Embryonic facial prominence (tissue), 1 donor: Measurements from ENCODE around the gene NBAS.

Experiments
- DNase-seq: peaks from one replicate; pipeline ENCODE4 v3.0.0-alpha.2; 2016; ENCODE audit errors: extremely low spot score

The NBAS gene

DNA sequence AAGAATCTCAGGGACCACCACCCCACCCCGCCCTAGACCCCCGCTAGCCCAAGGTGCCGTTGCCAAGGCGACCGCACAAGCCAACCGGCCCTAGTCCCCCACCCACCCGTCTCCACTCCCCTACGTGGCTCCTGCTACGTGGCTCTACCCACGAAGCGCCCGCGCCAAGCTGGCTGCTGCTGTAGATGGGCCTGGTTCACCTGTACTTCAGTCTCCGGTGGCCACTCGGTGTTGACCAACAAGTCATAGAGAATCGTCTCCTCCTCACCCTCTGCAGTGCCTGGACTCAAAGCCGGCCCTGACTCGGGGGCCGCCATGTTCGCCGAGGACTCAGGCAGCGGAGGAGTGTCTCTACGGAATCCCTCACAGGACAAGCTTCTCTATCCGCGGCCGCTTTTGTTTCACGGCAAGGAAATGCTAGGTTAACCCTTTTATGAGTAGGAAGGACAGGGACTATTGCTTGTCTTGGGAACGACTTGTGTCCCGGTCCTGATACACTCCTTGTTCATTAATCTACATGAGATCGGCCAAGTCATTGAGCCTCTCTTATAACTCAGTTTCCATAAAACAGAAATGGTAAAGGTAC, at the start of gene NBAS:
Gene NBAS, minus strand, starts transcription at position 347 of the 586 bp plus-strand sequence. Its CDS starts 30 bp downstream, at position 317.
- DNase-seq, result peak; percentile 90

DNA sequence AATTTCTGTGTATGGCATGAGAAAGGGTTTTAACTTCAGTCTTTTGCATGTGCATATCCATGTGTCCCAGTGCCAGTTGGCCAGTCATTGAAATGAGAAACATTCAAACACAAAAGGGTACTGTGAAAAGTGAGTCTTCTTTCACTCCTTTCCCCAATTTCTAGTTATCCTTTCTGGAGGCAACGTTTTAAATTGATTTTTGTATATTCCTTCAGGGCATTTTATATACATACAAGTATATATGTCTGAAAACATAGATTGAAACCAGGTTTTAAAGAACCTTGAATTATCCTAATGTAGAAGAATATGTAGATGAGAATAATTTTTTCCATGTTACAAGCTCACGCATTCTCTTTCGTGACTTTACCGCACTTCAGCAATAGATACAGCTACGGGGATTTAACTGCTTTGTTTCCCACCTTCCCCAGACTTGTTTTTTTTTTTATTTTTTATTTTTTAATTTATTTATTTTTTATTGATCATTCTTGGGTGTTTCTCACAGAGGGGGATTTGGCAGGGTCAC, 49.4 kb upstream of the NBAS start:
- DNase-seq, result no peak

DNA sequence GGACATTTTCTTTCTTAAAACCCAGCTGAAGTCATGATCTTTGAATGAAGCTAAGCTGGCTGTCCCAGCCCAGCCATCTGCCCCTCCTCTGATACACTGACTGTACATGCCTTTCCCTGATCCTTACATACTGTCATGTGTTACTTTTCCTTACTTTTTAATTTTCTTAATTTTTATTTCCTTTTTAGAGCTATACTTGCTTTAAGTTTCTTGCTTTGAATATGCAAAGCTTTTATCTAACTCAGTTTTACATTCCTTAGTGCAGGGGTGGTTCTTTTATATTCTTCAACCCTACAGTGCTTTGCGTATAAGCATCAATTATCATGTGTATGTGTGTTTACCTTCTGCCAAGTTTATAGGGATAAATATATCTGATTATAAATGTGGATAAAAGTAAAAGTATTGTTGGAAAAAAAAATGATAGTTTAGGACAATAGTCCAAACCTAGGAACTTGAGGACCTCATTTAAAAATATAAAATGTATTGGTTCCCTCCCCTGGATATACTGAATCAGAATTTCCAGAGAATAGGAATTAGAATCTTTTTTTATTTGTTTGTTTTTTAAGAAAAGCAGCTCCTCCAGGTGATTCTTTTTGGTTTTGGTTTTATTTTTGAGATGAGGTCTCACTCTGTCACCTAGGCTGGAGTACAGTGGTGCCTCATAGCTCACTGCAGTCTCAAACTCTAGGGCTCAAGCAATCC, 48.4 kb upstream of the NBAS start:
- DNase-seq, result no peak

DNA sequence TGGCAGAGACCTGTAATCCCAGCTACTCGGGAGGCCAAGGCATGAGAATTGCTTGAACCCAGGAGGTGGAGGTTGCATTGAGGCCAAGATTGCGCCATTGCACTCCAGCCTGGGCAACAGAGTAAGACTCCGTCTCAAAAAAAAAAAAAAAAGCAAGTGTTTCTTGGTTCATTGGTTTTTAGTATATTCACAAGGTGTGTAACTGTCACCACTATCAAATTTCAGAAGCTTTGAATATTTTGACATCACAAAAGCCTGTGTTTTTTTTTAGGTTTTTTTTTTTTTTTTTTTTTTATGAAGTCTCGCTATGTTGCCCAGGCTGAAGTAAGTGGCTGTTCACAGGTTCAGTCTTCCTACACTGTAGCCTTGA, 47.2 kb upstream of the NBAS start:
- no peak for DNase-seq

DNA sequence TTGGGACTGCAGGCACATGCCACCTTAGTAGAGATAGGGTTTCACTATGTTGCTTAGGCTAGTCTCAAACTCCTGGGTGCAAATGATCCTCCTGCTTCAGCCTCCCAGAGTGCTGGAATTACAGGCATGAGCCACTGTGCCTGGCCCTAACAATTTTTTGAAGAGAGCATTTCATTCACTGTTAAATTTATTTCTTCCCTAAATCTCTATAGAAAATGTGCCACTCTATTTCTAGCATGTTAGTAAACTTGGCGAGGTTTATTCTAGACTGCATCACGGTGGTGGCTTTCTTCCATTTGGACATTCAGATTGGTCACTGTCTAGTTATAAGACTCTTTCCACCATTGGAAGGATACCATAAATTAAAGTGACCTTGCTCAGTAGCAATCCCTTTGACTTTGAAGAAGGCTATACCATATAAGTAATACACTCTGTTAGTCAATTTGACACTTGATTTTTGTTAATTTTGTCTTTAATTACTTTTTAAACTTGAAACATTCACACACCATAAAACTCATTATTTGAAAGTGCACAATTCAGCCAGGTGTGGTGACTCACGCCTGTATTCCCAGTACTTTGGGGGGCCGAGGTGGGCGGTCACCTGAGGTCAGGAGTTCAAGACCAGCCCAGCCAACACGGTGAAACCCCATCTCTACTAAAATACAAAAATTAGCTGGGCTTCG, 46.7 kb upstream of the NBAS start:
- DNase-seq, result no peak

DNA sequence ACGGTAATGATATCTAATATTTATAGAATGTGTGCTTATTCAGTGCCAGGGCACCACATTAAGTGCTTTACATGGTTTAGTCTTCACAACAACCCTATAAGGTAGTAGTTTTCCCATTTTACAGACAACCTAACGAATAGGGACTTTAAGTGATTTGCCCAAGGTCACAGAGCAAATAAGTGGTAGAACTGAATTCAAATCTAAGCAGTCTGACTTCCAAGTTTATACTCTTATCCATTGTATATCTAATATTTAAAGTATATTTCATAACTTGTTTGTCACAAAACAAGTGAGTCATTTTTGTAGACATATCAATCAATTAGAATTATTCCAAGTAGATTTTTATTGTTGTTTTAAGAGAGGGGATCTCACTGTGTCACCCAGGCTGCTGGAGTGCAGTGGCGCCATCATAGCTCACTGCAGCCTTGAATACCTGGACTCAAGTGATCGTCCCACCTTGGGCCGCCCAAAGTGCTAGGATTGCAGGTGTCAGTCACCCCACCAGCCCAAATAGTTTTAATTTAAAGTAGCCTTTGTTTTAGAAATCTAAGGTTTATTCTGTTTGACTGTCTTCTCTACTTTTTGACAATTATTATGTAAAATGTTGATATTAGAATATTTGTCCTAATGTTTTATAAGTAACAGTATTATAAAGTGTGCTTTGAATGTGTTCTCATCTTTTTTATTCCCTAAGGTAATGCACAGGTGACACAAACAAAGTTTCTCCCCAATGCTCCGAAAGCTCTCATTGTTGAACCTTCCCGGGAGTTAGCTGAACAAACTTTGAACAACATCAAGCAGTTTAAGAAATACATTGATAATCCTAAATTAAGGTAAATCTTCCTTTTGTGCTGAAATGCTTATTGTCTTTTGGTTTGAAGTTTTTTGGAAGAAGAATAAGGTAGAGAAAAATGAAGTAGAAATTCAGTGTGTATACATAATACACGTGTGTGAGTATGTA, 45.6 kb upstream of the NBAS start:
- no peak for DNase-seq

DNA sequence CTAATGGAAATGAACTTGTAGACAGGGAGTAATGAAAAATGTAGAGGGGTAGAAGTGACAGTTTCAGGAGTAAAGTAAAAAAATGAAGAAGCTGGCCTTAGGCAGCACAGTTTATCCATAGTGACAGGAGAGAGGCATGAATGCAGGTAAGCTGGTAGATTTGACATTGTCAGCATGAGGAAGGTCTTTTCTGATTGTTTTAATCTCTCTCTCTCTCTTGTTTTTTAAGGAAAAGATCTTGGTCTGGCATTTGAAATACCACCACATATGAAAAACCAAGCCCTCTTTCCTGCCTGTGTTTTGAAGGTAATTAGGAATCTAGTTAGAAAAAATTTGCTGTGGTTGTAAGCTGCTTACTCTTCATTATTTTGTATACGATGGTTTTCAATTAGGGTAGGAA, 44.6 kb upstream of the NBAS start:
- no peak for DNase-seq

DNA sequence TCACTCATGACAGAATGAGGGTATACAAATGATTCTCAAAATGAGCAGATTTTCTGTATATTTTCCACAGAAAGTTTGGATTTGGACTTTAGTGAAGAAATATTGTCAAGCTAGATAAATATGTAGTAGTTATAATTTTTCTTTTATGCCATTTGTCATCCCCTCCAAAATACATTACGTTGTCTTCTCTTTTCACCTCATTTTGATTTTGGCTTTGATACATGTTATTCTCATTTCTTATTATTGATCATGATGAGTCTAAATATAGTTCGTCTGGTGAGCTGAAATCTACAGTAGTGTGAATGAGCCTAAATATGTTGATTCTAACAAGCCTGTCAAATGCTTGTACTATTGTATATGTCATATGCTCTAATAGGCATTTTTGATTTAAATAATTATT, 42.8 kb upstream of the NBAS start:
- DNase-seq, result no peak

DNA sequence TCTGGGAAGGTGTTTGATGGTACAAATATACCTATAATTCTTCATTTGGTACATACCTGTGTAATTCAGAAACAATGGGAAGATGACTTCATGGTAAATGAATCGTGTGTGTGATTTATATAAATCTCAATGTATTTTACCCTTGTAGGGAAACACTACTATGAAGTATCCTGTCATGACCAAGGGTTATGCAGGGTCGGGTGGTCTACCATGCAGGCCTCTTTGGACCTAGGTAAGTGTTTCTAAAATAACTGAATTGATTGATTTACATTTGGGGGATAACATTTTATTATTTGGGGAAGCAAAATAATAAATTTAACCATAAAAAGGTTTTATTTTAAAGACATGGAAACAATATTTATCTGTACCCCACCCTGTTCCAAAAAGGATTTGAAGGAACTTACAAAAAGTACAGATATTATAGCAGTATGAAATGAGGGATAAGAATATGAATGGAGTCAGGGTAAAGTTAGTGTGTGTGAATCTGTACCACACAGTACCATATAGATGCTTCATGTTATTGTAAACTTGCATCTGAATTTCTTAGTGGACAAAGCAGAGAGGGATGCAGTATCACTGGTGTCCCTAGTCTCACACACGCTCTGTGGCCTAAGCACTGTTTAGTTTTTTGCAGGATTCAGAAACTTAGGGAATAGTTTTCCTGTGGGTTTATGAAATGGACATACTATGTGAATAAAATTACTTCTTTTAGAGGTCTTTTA, 42.1 kb upstream of the NBAS start:
- no peak for DNase-seq

DNA sequence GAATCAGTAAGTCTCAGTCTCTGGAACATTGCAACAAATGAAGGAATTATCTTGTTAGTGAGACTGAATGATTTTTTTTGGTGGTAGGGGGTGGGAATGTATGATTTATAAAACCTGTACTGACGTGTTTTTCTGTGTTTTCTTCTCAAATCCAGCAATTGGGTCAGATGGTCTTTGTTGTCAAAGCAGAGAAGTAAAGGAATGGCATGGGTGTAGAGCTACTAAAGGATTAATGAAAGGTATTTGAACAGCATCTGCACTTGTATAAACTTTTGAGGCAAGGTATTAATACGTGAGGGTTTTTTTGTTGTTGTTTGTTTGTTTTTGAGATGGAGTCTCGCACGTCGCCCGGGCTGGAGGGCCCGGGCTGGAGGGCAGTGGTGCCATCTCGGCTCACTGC, 41.3 kb upstream of the NBAS start:
- DNase-seq, result no peak

DNA sequence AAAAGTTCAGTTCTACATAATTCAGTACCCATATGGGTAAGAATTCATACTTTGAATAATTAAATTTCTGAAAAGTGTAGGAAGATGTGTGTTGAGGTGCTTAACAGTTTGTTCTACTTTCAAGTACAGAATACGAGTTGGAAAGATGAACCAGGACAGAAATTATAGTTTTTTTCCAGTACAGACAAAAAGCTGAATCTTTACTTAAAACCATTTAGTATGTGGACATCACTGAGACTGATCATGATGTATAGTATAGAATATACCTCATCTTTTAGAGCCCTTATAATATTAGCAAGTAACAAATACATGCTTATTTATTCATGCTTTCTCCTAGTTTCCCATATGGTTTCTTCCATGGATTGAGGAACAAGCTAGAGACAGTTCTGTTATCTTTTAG, 40.5 kb upstream of the NBAS start:
- DNase-seq, result no peak

DNA sequence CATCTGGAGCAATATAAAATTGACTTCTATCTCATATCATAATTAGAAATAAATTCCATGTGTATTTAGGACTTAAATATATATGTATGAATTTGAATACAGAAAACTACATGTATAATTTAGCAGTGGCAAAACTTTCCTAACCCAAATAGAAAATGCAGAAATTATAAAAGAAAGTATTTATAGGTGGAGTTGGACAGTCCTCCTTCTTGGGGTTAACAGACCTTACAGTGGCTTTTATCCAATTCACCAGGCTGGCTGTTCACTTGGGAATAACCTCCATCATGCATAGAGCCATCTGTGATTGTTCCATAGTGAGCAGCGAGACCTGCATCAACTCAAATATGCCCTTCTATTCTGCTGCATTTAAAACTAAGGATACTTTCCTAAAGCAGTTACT, 38.9 kb upstream of the NBAS start:
- no peak for DNase-seq

DNA sequence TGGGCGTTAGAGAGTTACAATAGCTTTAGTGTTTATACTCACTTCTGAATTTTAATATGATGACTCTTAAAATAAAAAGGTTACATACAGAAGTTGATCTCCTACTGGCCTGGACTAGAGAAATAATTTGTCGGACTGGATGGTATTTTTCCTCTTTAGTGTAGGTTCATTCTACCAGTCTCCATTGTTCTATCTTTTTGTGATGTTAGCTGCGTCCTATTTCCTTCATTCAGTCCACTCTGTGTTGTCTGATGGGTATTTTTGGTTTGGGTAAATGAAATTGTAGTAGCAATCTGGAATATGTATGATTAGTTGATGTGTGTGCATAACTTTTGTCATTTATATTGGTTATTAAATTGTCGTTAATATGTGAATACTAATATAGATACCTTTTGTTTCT, 35.8 kb upstream of the NBAS start:
- no peak for DNase-seq

DNA sequence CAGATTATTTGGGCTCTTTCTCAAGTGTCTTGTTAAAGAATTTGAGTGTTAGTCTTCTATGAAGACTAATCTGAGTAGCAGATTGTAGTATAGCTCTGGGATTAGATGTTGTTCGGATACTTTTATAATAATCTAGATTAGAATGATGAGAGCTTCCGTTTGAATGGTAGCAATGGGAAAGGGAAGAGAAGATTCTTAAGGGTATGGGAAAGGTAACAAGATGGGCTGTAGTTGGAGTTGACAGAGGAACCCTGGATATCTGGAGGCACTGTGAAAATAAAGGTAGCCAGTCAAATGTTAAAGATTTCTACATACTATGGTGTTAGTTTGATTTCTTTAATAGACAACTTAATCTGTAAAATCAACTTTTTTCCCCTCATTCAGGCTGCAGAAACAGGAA, 35.2 kb upstream of the NBAS start:
- DNase-seq, result no peak

DNA sequence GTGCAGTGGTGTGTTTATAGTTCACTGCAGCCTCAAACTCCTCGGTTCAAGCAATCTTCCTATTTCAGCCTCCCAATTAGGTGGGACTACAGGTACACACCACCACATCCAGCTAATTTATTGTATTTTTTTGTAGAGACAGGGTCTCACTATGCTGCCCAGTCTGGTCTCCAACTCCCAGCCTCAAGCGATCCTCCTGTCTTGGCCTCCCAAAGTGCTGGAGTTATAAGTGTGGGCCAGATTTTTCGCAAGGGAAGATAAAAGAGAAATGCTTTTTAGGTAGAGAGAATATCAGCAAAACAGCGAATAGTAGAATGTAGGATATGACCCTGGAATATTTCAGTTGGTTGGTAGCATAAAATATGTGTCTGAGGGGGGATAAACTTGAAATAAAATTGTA, 34.8 kb upstream of the NBAS start:
- DNase-seq, result no peak

DNA sequence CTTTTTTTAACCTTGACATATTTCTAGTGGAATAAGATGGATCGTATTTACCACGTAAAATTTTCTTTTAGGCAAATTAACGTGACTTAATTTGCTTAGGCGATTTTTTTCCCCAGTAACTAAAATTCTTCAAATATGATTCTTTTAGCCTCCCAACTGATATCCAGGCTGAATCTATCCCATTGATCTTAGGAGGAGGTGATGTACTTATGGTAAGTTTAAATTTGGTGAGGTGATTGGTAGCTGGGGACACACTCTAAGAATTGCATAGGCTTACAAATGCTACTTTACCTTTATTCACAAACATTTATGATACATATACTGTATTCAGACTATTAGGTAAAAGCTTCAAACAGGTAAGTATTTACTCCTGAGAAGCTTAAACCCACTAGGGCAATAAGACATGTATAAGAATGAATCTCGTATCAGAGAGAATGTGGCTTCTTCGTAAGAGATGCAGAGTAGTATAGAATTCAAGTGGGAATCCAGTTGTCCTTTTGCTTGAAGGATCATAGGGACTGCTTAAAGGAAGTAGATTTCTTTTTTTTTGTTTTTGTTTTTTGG, 34.3 kb upstream of the NBAS start:
- no peak for DNase-seq

DNA sequence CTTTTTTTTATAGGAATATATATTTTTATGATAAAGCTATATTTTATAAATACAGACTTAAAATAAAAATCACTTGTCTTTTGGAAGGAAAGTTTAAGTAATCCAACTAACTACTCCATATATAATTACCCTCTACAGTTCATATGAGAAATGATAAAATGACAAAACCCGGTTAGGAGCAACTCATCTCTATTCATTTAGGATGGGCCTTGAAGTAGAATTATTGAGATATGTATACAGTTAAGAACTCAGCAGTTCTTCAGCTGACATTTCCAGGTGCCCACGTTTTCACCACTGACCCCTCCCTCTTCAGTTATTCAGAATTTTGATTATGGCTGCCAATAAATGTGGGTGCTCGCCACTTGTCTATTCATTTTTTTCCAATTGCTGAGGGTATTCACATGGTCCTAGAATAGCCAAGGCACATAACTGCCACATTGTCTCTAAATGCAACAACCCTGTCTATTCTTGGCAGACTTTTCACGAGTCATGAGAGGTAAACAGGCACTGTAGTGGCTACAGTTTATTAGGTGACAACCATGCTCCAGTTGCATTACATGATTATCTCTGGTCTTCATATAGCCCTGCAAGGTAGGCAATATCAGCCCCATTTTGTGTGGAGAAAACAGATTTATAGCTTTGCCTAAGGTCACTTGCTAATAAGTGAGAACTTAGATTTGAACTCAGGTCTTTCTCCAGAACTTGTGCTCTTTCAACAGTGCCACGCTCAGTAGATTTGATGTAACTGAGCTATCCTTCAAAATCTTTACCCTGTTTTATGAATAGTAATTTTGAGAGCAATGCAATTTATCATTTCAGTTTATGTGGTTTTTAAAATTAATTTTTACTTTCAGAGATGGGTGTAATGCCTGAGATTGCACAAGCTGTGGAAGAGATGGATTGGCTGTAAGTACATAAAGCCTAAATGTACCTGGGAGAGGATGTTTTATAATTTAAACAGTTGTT, 33.4 kb upstream of the NBAS start:
- no peak for DNase-seq

DNA sequence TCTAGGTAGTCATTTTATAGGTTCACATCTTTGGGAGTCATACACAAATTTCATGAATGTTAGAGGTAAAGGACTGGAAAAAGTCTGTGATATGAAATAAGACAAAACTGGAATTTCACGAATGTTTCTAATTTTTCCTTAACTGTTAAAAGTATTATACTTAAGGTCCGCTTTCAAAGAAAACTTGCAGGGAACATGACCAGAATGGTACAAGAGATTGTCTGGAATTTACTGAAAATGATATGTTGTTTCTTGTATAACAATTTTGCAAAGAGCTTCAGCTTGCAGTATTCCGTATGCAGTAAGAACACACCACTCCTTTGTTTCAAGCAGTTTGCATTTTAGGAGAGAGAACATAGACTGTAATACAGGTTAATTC, 32.2 kb upstream of the NBAS start:
- no peak for DNase-seq

DNA sequence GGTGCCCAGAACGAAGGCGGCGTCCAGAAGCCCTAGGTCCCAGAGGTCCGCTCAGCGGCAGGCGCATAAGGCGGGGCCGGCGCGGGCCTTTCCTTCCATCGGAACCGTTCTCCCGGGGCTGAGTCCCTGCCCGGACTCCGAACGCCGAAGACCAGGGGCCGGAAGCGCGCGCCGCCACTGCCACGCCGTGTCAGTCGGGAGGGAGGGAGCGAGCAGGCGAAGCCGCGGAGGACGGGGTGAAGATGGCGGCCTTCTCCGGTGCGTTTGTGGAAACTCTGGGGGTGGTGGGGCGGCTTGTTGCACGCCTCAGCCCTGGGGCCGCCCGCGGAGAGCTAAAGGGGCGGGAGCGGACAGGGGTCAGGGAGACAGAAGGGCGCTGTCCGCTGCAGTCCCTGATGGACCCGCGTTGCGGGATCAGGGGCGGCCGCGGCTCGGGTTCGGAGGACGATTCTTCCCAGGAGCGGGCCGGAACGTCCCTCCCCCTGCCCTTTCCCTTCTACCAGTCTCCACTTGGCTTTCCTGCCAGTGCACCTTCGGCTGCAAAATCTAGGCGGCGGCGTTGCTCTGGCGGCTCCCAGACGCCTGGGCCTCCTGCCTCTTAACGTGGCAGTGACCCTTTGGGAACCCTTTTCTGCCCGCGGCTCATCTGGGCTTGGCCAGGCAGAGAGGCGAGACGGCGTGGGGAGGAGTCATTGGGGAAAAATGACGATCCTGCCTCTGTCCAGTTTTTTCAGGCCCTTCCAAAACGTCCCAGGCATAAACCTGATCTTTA, 30.7 kb upstream of the NBAS start, which contains the start of gene DDX1:
Gene DDX1, plus strand, starts transcription at position 177 of the 772 bp plus-strand sequence. Its CDS starts 66 bp downstream, at position 243.
- DNase-seq, result peak; percentile 72
